Peyer's patch (tissue), 4 donors: Measurements from ENCODE around the gene FAU. TPM values are rescaled to one million over a fixed set of nuclear protein-coding genes. Genes with fewer than 3 reads are reported as not detected.

Experiments
- DNase-seq, 3 donors: peaks; one replicate each; pipeline ENCODE4 v3.0.0-alpha.2; 2017 to 2019
- H3K27ac ChIP-seq, 4 donors: fragments of 200-600 bp; sonication (generic); one replicate each; pipeline ENCODE4 v1.5.1; 2016 to 2019
- H3K27me3 ChIP-seq, 2 donors: fragments of 200-600 bp; sonication (generic); one replicate each; pipeline ENCODE4 v1.5.1; 2019
- H3K36me3 ChIP-seq, 3 donors: fragments of 200-600 bp; sonication (generic); one replicate each; pipeline ENCODE4 v1.5.1; 2016 to 2019
- H3K4me1 ChIP-seq, 4 donors: fragments of 200-600 bp; sonication (generic); one replicate each; pipeline ENCODE4 v1.5.1; 2016 to 2019
- H3K4me3 ChIP-seq, 4 donors: fragments of 200-600 bp; sonication (generic); 1 replicate in 3 of 4; 2 replicates in 1 of 4; pipeline ENCODE4 v1.5.1; 2016 to 2019; ENCODE audit warnings: mild to moderate bottlenecking in 1 of 4
- H3K9me3 ChIP-seq, 4 donors: fragments of 200-600 bp; sonication (generic); one replicate each; pipeline ENCODE4 v1.5.1; 2016 to 2019; ENCODE audit warnings: mild to moderate bottlenecking in 1 of 4
- CTCF ChIP-seq, 6 experiments: fragments of 450-650 bp in 4 of 6; fragments of 200-600 bp in 2 of 6; sonication (generic) in 1 of 6; IDR thresholded peaks; one replicate each; pipeline ENCODE4 v1.5.1; 2017 to 2019; ENCODE audit warnings: antibody characterized with exemption in 6 of 6, mild to moderate bottlenecking in 3 of 6, moderate library complexity in 1 of 6
- POLR2A ChIP-seq, 2 donors: fragments of 450-650 bp; IDR thresholded peaks; one replicate each; pipeline ENCODE4 v1.5.1; 2017; ENCODE audit warnings: antibody characterized with exemption in 2 of 2, mild to moderate bottlenecking in 2 of 2, moderate library complexity in 2 of 2
- total RNA-seq, 4 donors: library from RNA; depleted of rRNA; stranded (reverse); fragments of >200 nt; gene quantifications; one replicate each; pipeline ENCODE4 v1.1.0, GENCODE V29; 2016

The FAU gene
- total RNA-seq, 4 donors from 2014 or later: 412 to 714 (median 579) TPM

GRCh38 chr11:65127473-65128181 lies 5.7 kb upstream of the FAU start:
- no peak for TF ChIP-seq POLR2A (IDR thresholded peaks at IDR 0.05)
- no peak for TF ChIP-seq CTCF (IDR thresholded peaks at IDR 0.05)
- H3K27ac ChIP-seq: no peak overlapping the region
- H3K4me3 ChIP-seq: no peak overlapping the region
- peak in 1 of 3 donors; percentile 37 for DNase-seq
- H3K4me1 ChIP-seq: peaks cover 0 to 23% (median 14%) of the 10 kb centered on the region in 4 donors
- no peaks in the 10 kb centered on the region for H3K9me3 ChIP-seq
- H3K27me3 ChIP-seq: no peaks in the 10 kb centered on the region
- H3K36me3 ChIP-seq: peaks cover 0 to 84% (median 0%) of the 10 kb centered on the region in 3 donors

GRCh38 chr11:65126624-65127274 lies 4.8 kb upstream of the FAU start:
- H3K4me3 ChIP-seq: no peak overlapping the region
- peaks cover 0 to 20% (median 11%) of the 10 kb centered on the region in 4 donors for H3K4me1 ChIP-seq
- no peak for TF ChIP-seq POLR2A (IDR thresholded peaks at IDR 0.05)
- no peak for TF ChIP-seq CTCF (IDR thresholded peaks at IDR 0.05)
- H3K27ac ChIP-seq: no peak overlapping the region
- no peaks in the 10 kb centered on the region for H3K9me3 ChIP-seq
- H3K27me3 ChIP-seq: no peaks in the 10 kb centered on the region
- peak in 2 of 3 donors; percentile 11 to 18 for DNase-seq
- peaks cover 0 to 75% (median 0%) of the 10 kb centered on the region in 3 donors for H3K36me3 ChIP-seq

- peak in 1 of 3 donors; percentile 27 for DNase-seq
- no peak for TF ChIP-seq POLR2A (IDR thresholded peaks at IDR 0.05)
- no peak for TF ChIP-seq CTCF (IDR thresholded peaks at IDR 0.05)
- Histone ChIP-seq H3K4me1 (peaks cover 0 to 25% (median 16%) of the 10 kb centered on the region in 4 donors), H3K36me3 (peaks cover 0 to 67% (median 0%) of the 10 kb centered on the region in 3 donors), H3K27ac (no peak overlapping the region), H3K9me3 (no peaks in the 10 kb centered on the region), H3K27me3 (no peaks in the 10 kb centered on the region), H3K4me3 (no peak overlapping the region)
Observed at GRCh38 chr11:65125197-65126056, 3.5 kb upstream of the FAU start.

- TF ChIP-seq POLR2A (IDR thresholded peaks at IDR 0.05) (no peak), CTCF (IDR thresholded peaks at IDR 0.05) (no peak)
- Histone ChIP-seq H3K27ac (no peak overlapping the region), H3K9me3 (no peaks in the 10 kb centered on the region), H3K4me1 (peaks cover 0 to 29% (median 13%) of the 10 kb centered on the region in 4 donors), H3K4me3 (no peak overlapping the region), H3K36me3 (peaks cover 0 to 67% (median 0%) of the 10 kb centered on the region in 3 donors), H3K27me3 (no peaks in the 10 kb centered on the region)
- peak in 1 of 3 donors; percentile 42 for DNase-seq
Observed at GRCh38 chr11:65124480-65125196, 2.7 kb upstream of the FAU start.

GRCh38 chr11:65121447-65121864 lies 478 bp downstream of the FAU start:
- peak in 2 of 3 donors; percentile 71 to 74 for DNase-seq
- H3K4me3 ChIP-seq: peak overlapping the region; percentile 75 to 89 (median 83)
- H3K4me1 ChIP-seq: peaks cover 2 to 35% (median 18%) of the 10 kb centered on the region in 4 donors
- no peaks in the 10 kb centered on the region for H3K27me3 ChIP-seq
- H3K36me3 ChIP-seq: peaks cover 0 to 46% (median 0%) of the 10 kb centered on the region in 3 donors
- TF ChIP-seq CTCF (IDR thresholded peaks at IDR 0.05) (no peak), POLR2A (IDR thresholded peaks at IDR 0.05) (peak in 1 of 2 donors; percentile 15)
- H3K27ac ChIP-seq: peak overlapping the region; percentile 95 to 99 (median 96)
- H3K9me3 ChIP-seq: no peaks in the 10 kb centered on the region
